SK-N-SH treated with all-trans-retinoic acid at 6 μM for 48 hours (cell line): ENCODE data around the gene OXCT2.

Source experiments
- ATAC-seq: fragments of 200-7000 bp; cut with Tn5 transposase; 3 replicates; pipeline ENCODE4 v1.9.1; 2020; ENCODE audit warnings: mild to moderate bottlenecking, moderate library complexity
- ARNTL ChIP-seq: fragments of 450-650 bp; formaldehyde crosslinking; IDR thresholded peaks from 2 replicates; pipeline ENCODE4 v1.5.0; 2020; ENCODE audit warnings: low read depth, mild to moderate bottlenecking, moderate library complexity, borderline replicate concordance
- BACH2 ChIP-seq: fragments of 250-450 bp; sonication (Bioruptor Pico); IDR thresholded peaks from 2 replicates; pipeline ENCODE4 v1.9.0; 2021; ENCODE audit warnings: mild to moderate bottlenecking, borderline replicate concordance
- CREB5 ChIP-seq: fragments of 250-450 bp; sonication (Bioruptor Pico); IDR thresholded peaks from 2 replicates; pipeline ENCODE4 v1.5.1; 2020; ENCODE audit warnings: low read depth, mild to moderate bottlenecking, moderate library complexity
- CSDC2 ChIP-seq: fragments of 250-450 bp; sonication (Bioruptor Pico); IDR thresholded peaks from 2 replicates; pipeline ENCODE4 v1.5.0; 2020; ENCODE audit warnings: mild to moderate bottlenecking, moderate library complexity
- ESRRG ChIP-seq: fragments of 250-450 bp; sonication (Bioruptor Pico); IDR thresholded peaks from 2 replicates; pipeline ENCODE4 v1.6.1; 2021; ENCODE audit warnings: mild to moderate bottlenecking
- GLIS3 ChIP-seq: fragments of 250-450 bp; sonication (Bioruptor Pico); IDR thresholded peaks from 2 replicates; pipeline ENCODE4 v1.5.0; 2020; ENCODE audit warnings: mild to moderate bottlenecking, moderate library complexity
- OSR1 ChIP-seq: fragments of 250-450 bp; sonication (Bioruptor Pico); IDR thresholded peaks from 2 replicates; pipeline ENCODE4 v1.8.0; 2022; ENCODE audit warnings: moderate library complexity, mild to moderate bottlenecking, inconsistent platforms
- PATZ1 ChIP-seq: fragments of 250-450 bp; sonication (Bioruptor Pico); IDR thresholded peaks from 2 replicates; pipeline ENCODE4 v1.8.0; 2020; ENCODE audit warnings: mild to moderate bottlenecking, moderate library complexity, borderline replicate concordance
- PPARA ChIP-seq: fragments of 250-450 bp; sonication (Bioruptor Pico); IDR thresholded peaks from 2 replicates; pipeline ENCODE4 v1.5.0; 2020; ENCODE audit warnings: mild to moderate bottlenecking, borderline replicate concordance
- RARB ChIP-seq: fragments of 250-450 bp; sonication (Bioruptor Pico); IDR thresholded peaks from 2 replicates; pipeline ENCODE4 v1.8.0; 2021; ENCODE audit warnings: mild to moderate bottlenecking, moderate library complexity
- SNAI2 ChIP-seq: fragments of 250-450 bp; sonication (Bioruptor Pico); IDR thresholded peaks from 2 replicates; pipeline ENCODE4 v1.5.0; 2020; ENCODE audit warnings: mild to moderate bottlenecking, moderate library complexity
- TCF4 ChIP-seq: fragments of 250-450 bp; sonication (Bioruptor Pico); IDR thresholded peaks from 2 replicates; pipeline ENCODE4 v1.8.0; 2021; ENCODE audit warnings: mild to moderate bottlenecking, moderate library complexity, borderline replicate concordance
- TSHZ2 ChIP-seq: fragments of 250-450 bp; sonication (Bioruptor Pico); IDR thresholded peaks from 2 replicates; pipeline ENCODE4 v1.5.0; 2020; ENCODE audit warnings: mild to moderate bottlenecking, moderate library complexity
- ZC3H10 ChIP-seq: fragments of 250-450 bp; sonication (Bioruptor Pico); IDR thresholded peaks from 2 replicates; pipeline ENCODE4 v1.5.1; 2021; ENCODE audit warnings: mild to moderate bottlenecking, moderate library complexity
- ZFP3 ChIP-seq: fragments of 250-450 bp; sonication (Bioruptor Pico); IDR thresholded peaks from 2 replicates; pipeline ENCODE4 v1.5.0; 2020; ENCODE audit warnings: mild to moderate bottlenecking, moderate library complexity
- ZNF565 ChIP-seq: fragments of 450-650 bp; formaldehyde crosslinking; conservative IDR thresholded peaks from 2 replicates; pipeline ENCODE4 v1.5.0; 2020; ENCODE audit warnings: low read depth, mild to moderate bottlenecking, moderate library complexity
- ZNF8 ChIP-seq: fragments of 450-650 bp; formaldehyde crosslinking; IDR thresholded peaks from 2 replicates; pipeline ENCODE4 v1.5.0; 2020; ENCODE audit warnings: mild to moderate bottlenecking, moderate library complexity

Gene OXCT2

GRCh38 chr1:39817091-39817932, 46.2 kb upstream of the OXCT2 start:
- ATAC-seq: peak; percentile 17

- no peak for TF ChIP-seq SNAI2 (CRISPR knock-in tag)
- TF ChIP-seq TSHZ2 (CRISPR knock-in tag): no peak
- no peak for TF ChIP-seq CREB5 (CRISPR knock-in tag)
- no peak for TF ChIP-seq PPARA (CRISPR knock-in tag)
- TF ChIP-seq ZC3H10 (CRISPR knock-in tag): no peak
- no peak for TF ChIP-seq ZFP3 (CRISPR knock-in tag)
- no peak for TF ChIP-seq GLIS3 (CRISPR knock-in tag)
- TF ChIP-seq CSDC2: no peak
- no peak for TF ChIP-seq ZNF565
- ATAC-seq: peak; percentile 94
Observed at GRCh38 chr1:39816415-39817090, 45.4 kb upstream of the OXCT2 start.

- TF ChIP-seq ESRRG (CRISPR knock-in tag) (no peak), SNAI2 (CRISPR knock-in tag) (no peak), CSDC2 (no peak), OSR1 (CRISPR knock-in tag) (no peak), ZNF8 (CRISPR knock-in tag) (no peak), ARNTL (CRISPR knock-in tag) (no peak), RARB (CRISPR knock-in tag) (no peak), BACH2 (CRISPR knock-in tag) (no peak), TSHZ2 (CRISPR knock-in tag) (no peak), GLIS3 (CRISPR knock-in tag) (no peak)
- ATAC-seq: no peak
Observed at GRCh38 chr1:39812913-39813312, 41.8 kb upstream of the OXCT2 start.

GRCh38 chr1:39808784-39809517, 37.8 kb upstream of the OXCT2 start:
- ATAC-seq: no peak
- no peak for TF ChIP-seq PATZ1 (CRISPR knock-in tag)
- TF ChIP-seq ZFP3 (CRISPR knock-in tag): no peak
- no peak for TF ChIP-seq TCF4 (CRISPR knock-in tag)
